H9 (cell line): ENCODE results near the gene CLCN6. TPM values are rescaled to one million over a fixed set of nuclear protein-coding genes. Genes with fewer than 3 reads are reported as not detected.

Source experiments
- DNase-seq: peaks from one replicate; pipeline ENCODE4 v3.0.0-alpha.2; 2017
- H2AFZ ChIP-seq: one replicate; pipeline ENCODE4 v1.6.1; 2013; ENCODE audit warnings: mild to moderate bottlenecking, low read length, control low read depth, moderate library complexity
- H2AK5ac ChIP-seq: 2 replicates; pipeline ENCODE4 v1.6.1; 2013; ENCODE audit warnings: low read length, control low read depth, mixed read lengths; ENCODE audit not compliant: insufficient read length
- H2BK120ac ChIP-seq: one replicate; pipeline ENCODE4 v1.6.1; 2013; ENCODE audit warnings: low read depth, mild to moderate bottlenecking, low read length, control low read depth, inconsistent platforms; ENCODE audit not compliant: poor library complexity, severe bottlenecking
- H2BK12ac ChIP-seq: 2 replicates; pipeline ENCODE4 v1.6.1; 2013; ENCODE audit warnings: low read length, control low read depth, mixed read lengths, low read depth; ENCODE audit not compliant: insufficient read length
- H2BK15ac ChIP-seq: 2 replicates; pipeline ENCODE4 v1.6.1; 2013; ENCODE audit warnings: low read depth, low read length, control low read depth
- H2BK20ac ChIP-seq: one replicate; pipeline ENCODE4 v1.6.1; 2013; ENCODE audit warnings: low read depth, mild to moderate bottlenecking, low read length, control low read depth, inconsistent platforms; ENCODE audit not compliant: poor library complexity, severe bottlenecking
- H2BK5ac ChIP-seq: 2 replicates; pipeline ENCODE4 v1.6.1; 2013; ENCODE audit warnings: low read length, control low read depth, mixed read lengths; ENCODE audit not compliant: insufficient read length
- H3K14ac ChIP-seq: 2 replicates; pipeline ENCODE4 v1.6.1; 2013; ENCODE audit warnings: low read length, control low read depth; ENCODE audit not compliant: insufficient read depth
- H3K18ac ChIP-seq: 2 replicates; pipeline ENCODE4 v1.6.1; 2013; ENCODE audit warnings: low read depth, mild to moderate bottlenecking, mixed read lengths, low read length, control low read depth; ENCODE audit not compliant: insufficient read length
- H3K23ac ChIP-seq: 2 replicates; pipeline ENCODE4 v1.6.1; 2013; ENCODE audit warnings: low read length, control low read depth, mixed read lengths, low read depth; ENCODE audit not compliant: insufficient read length
- H3K23me2 ChIP-seq: 2 replicates; pipeline ENCODE4 v1.6.1; 2013; ENCODE audit warnings: low read depth, mild to moderate bottlenecking, mixed read lengths, low read length, control low read depth; ENCODE audit not compliant: insufficient read length, poor library complexity, severe bottlenecking
- H3K27ac ChIP-seq: 2 replicates; pipeline ENCODE4 v1.5.1; 2013; ENCODE audit warnings: low read length, control low read depth, mixed read lengths, low read depth; ENCODE audit not compliant: insufficient read length
- H3K27me3 ChIP-seq: 2 replicates; pipeline ENCODE4 v1.6.1; 2013; ENCODE audit warnings: low read length, control low read depth, inconsistent platforms; ENCODE audit not compliant: insufficient read depth
- H3K4ac ChIP-seq: 2 replicates; pipeline ENCODE4 v1.6.1; 2013; ENCODE audit warnings: low read depth, mild to moderate bottlenecking, control low read depth, inconsistent platforms, low read length, moderate library complexity
- H3K4me1 ChIP-seq: 2 replicates; pipeline ENCODE4 v1.6.1; 2013; ENCODE audit warnings: low read length, control low read depth, inconsistent platforms; ENCODE audit not compliant: insufficient read depth
- H3K4me2 ChIP-seq: 2 replicates; pipeline ENCODE4 v1.6.1; 2013; ENCODE audit warnings: low read length, control low read depth, mixed read lengths; ENCODE audit not compliant: insufficient read length, insufficient read depth
- H3K56ac ChIP-seq: 2 replicates; pipeline ENCODE4 v1.6.1; 2013; ENCODE audit warnings: low read depth, mild to moderate bottlenecking, mixed read lengths, low read length, control low read depth; ENCODE audit not compliant: insufficient read length
- H3K79me1 ChIP-seq: 2 replicates; pipeline ENCODE4 v1.6.1; 2013; ENCODE audit warnings: low read depth, mild to moderate bottlenecking, moderate library complexity, low read length, control low read depth, inconsistent platforms; ENCODE audit not compliant: insufficient read depth, poor library complexity, severe bottlenecking
- H3K79me2 ChIP-seq: 2 replicates; pipeline ENCODE4 v1.6.1; 2013; ENCODE audit warnings: low read length, control low read depth, inconsistent platforms; ENCODE audit not compliant: insufficient read depth
- H3K9ac ChIP-seq: 2 replicates; pipeline ENCODE4 v1.6.1; 2013; ENCODE audit warnings: low read length, control low read depth, mixed read lengths; ENCODE audit not compliant: insufficient read length; ENCODE audit errors: extremely low read depth
- H3K9me3 ChIP-seq: one replicate; pipeline ENCODE4 v1.6.1; 2013; ENCODE audit warnings: low read depth, low read length, inconsistent platforms; ENCODE audit not compliant: control insufficient read depth
- H3T11ph ChIP-seq: one replicate; pipeline ENCODE4 v1.6.1; 2013; ENCODE audit warnings: mild to moderate bottlenecking, low read length, control low read depth, inconsistent platforms
- H4K20me1 ChIP-seq: one replicate; pipeline ENCODE4 v1.6.1; 2013; ENCODE audit not compliant: control insufficient read depth, insufficient read length, insufficient read depth
- H4K5ac ChIP-seq: 2 replicates; pipeline ENCODE4 v1.6.1; 2013; ENCODE audit warnings: low read depth, mild to moderate bottlenecking, mixed read lengths, low read length, control low read depth; ENCODE audit not compliant: insufficient read length
- H4K8ac ChIP-seq: replicated peaks from 2 replicates; pipeline ENCODE4 v1.6.1; 2013; ENCODE audit warnings: low read length, control low read depth, mixed read lengths, low read depth; ENCODE audit not compliant: insufficient read length
- H4K91ac ChIP-seq: 2 replicates; pipeline ENCODE4 v1.6.1; 2013; ENCODE audit warnings: low read depth, mild to moderate bottlenecking, moderate library complexity, mixed read lengths, low read length, control low read depth; ENCODE audit not compliant: insufficient read length
- H3K27ac Mint-ChIP-seq, 3 experiments: 2 replicates in 2 of 3; 3 replicates in 1 of 3; pipeline ENCODE4 v1.8.0; 2020 to 2021; ENCODE audit warnings: mixed read lengths in 3 of 3, mild to moderate bottlenecking in 1 of 3, moderate library complexity in 1 of 3
- H3K27me3 Mint-ChIP-seq: 2 replicates; pipeline ENCODE4 v1.8.0; 2021; ENCODE audit warnings: low read depth, mild to moderate bottlenecking, moderate library complexity, mixed read lengths
- H3K36me3 Mint-ChIP-seq, 3 experiments: 2 replicates in 2 of 3; 3 replicates in 1 of 3; pipeline ENCODE4 v1.8.0; 2020 to 2021; ENCODE audit warnings: low read depth in 3 of 3, mixed read lengths in 3 of 3; ENCODE audit not compliant: insufficient read depth in 1 of 3
- H3K4me1 Mint-ChIP-seq, 2 experiments: 2 replicates each; pipeline ENCODE4 v1.8.0; 2020; ENCODE audit warnings: mixed read lengths in 2 of 2
- H3K4me3 Mint-ChIP-seq, 2 experiments: 2 replicates in 1 of 2; 3 replicates in 1 of 2; pipeline ENCODE4 v1.8.0; 2020 to 2021; ENCODE audit warnings: mild to moderate bottlenecking in 2 of 2, mixed read lengths in 2 of 2, moderate library complexity in 1 of 2
- H3K9me3 Mint-ChIP-seq, 2 experiments: 2 replicates in 1 of 2; 3 replicates in 1 of 2; pipeline ENCODE4 v1.8.0; 2020; ENCODE audit warnings: mild to moderate bottlenecking in 2 of 2, mixed read lengths in 2 of 2, moderate library complexity in 1 of 2
- CTCF ChIP-seq: fragments of 200-600 bp; sonication (generic); conservative IDR thresholded peaks from 3 replicates; pipeline ENCODE4 v1.8.0; 2021; ENCODE audit warnings: antibody characterized with exemption, mild to moderate bottlenecking
- WGBS: extraction: QIAGEN DNeasy Blood & Tissue Kit; methylation state at CpG from one replicate; pipeline ENCODE4 v1.1.7; 2013; ENCODE audit warnings: missing lambda C conversion rate, low lambda C conversion rate, mixed read lengths; ENCODE audit not compliant: insufficient read length; ENCODE audit errors: extremely low coverage; 5-methylcytosine and 5-hydroxymethylcytosine counted together
- total RNA-seq: library from RNA; stranded (reverse); gene quantifications from 2 replicates; pipeline ENCODE4 v1.2.1, GENCODE V29; 2021

The CLCN6 gene
- total RNA-seq, 1 experiment from 2014 or later, result 20.5 TPM

GRCh38 chr1:11783556-11783955, 22.4 kb upstream of the CLCN6 start:
- H4K20me1 ChIP-seq, result no peaks in the 10 kb centered on the region
- no peak overlapping the region for H3K27ac ChIP-seq
- Mint-ChIP-seq H3K4me1 (peaks cover 25 to 34% of the 10 kb centered on the region in 2 experiments), H3K27me3 (peaks cover 4% of the 10 kb centered on the region; the same call in 1 of the 2 replicates), H3K27ac (no peak overlapping the region), H3K4me3 (no peak overlapping the region), H3K9me3 (no peaks in the 10 kb centered on the region), H3K36me3 (no peaks in the 10 kb centered on the region)
- H3K79me2 ChIP-seq, result no peaks in the 10 kb centered on the region
- no peak overlapping the region for H4K5ac ChIP-seq
- H3K27me3 ChIP-seq, result no peaks in the 10 kb centered on the region
- H2BK20ac ChIP-seq, result no peak overlapping the region
- H3K23me2 ChIP-seq, result no peaks in the 10 kb centered on the region
- H2BK12ac ChIP-seq, result no peak overlapping the region
- H3K4me1 ChIP-seq, result peaks cover 6% of the 10 kb centered on the region; the same call in 1 of the 2 replicates
- TF ChIP-seq CTCF, result no peak
- H2AK5ac ChIP-seq, result no peak overlapping the region
- DNase-seq, result no peak
- H4K8ac ChIP-seq, result no peak overlapping the region
- H2BK5ac ChIP-seq, result no peak overlapping the region
- H2BK15ac ChIP-seq, result no peak overlapping the region
- no peak overlapping the region for H3T11ph ChIP-seq
- no peak overlapping the region for H3K4me2 ChIP-seq
- H3K18ac ChIP-seq, result no peak overlapping the region
- H3K56ac ChIP-seq, result no peak overlapping the region
- H2BK120ac ChIP-seq, result no peak overlapping the region
- H3K23ac ChIP-seq, result no peak overlapping the region
- no peak overlapping the region for H3K4ac ChIP-seq
- no peak overlapping the region for H3K9ac ChIP-seq
- no peaks in the 10 kb centered on the region for H3K79me1 ChIP-seq
- no peaks in the 10 kb centered on the region for H3K9me3 ChIP-seq
- no peak overlapping the region for H3K14ac ChIP-seq
- no peak overlapping the region for H4K91ac ChIP-seq
- no peak overlapping the region for H2AFZ ChIP-seq
- WGBS, result no CpG with 5 or more reads among the region's 6 CpGs
